H1 (cell line): ENCODE data around the gene SPSB3. TPM values are rescaled to one million over a fixed set of nuclear protein-coding genes. Genes with fewer than 3 reads are reported as not detected.

Experiments
- FOSL1 ChIP-seq: IDR thresholded peaks from 2 replicates; pipeline ENCODE4 v1.6.1; 2011; ENCODE audit warnings: mild to moderate bottlenecking, low read depth, low read length, moderate library complexity; ENCODE audit not compliant: insufficient read depth
- JUN ChIP-seq: IDR thresholded peaks from 2 replicates; pipeline ENCODE4 v1.6.1; 2011; ENCODE audit warnings: low read depth, mild to moderate bottlenecking, improper control_type of control experiment, low read length
- KDM4A ChIP-seq: IDR thresholded peaks from one replicate; pipeline ENCODE4 v1.7.1; 2012; ENCODE audit warnings: low read depth, mild to moderate bottlenecking, moderate library complexity, low read length, inconsistent platforms; ENCODE audit not compliant: severe bottlenecking
- MAFK ChIP-seq: IDR thresholded peaks from 2 replicates; pipeline ENCODE4 v1.6.1; 2012; ENCODE audit warnings: low read depth, mild to moderate bottlenecking, improper control_type of control experiment, low read length
- POLR2A ChIP-seq, 2 experiments: IDR thresholded peaks; 1 replicate in 1 of 2; 2 replicates in 1 of 2; pipeline ENCODE4 v1.6.1; 2011; ENCODE audit warnings: low read depth in 2 of 2, low read length in 2 of 2, mild to moderate bottlenecking in 2 of 2; ENCODE audit errors: control extremely low read depth in 1 of 2
- RAD21 ChIP-seq, 2 experiments: IDR thresholded peaks in 1 of 2; conservative IDR thresholded peaks in 1 of 2; 2 replicates each; pipeline ENCODE4 v1.6.1; 2011; ENCODE audit warnings: low read depth in 2 of 2, low read length in 2 of 2, improper control_type of control experiment in 1 of 2, inconsistent platforms in 1 of 2, mild to moderate bottlenecking in 1 of 2, moderate library complexity in 1 of 2
- RNF2 ChIP-seq: fragments of 200-900, 300-1000 bp; sonication (generic); IDR thresholded peaks from 2 replicates; pipeline ENCODE4 v1.7.1; 2016; ENCODE audit warnings: borderline replicate concordance, low read depth, mild to moderate bottlenecking, antibody characterized with exemption, low read length; ENCODE audit not compliant: poor library complexity, severe bottlenecking; ENCODE audit errors: missing control alignments
- SIX5 ChIP-seq: IDR thresholded peaks from 2 replicates; pipeline ENCODE4 v1.6.1; 2011; ENCODE audit warnings: mild to moderate bottlenecking, low read depth, low read length
- SP1 ChIP-seq: IDR thresholded peaks from 2 replicates; pipeline ENCODE4 v1.6.1; 2011; ENCODE audit warnings: low read depth, low read length
- SP2 ChIP-seq: IDR thresholded peaks from 2 replicates; pipeline ENCODE4 v1.6.1; 2012; ENCODE audit warnings: mild to moderate bottlenecking, low read length, inconsistent platforms
- TCF12 ChIP-seq: IDR thresholded peaks from 2 replicates; pipeline ENCODE4 v1.6.1; 2011; ENCODE audit warnings: low read depth, mild to moderate bottlenecking, low read length
- TEAD4 ChIP-seq: IDR thresholded peaks from 2 replicates; pipeline ENCODE4 v1.6.1; 2012; ENCODE audit warnings: low read depth, low read length, inconsistent platforms, mixed read lengths
- polyA plus RNA-seq, 7 experiments: library from polyadenylated mRNA; depleted of rRNA in 3 of 7; stranded (reverse) in 5 of 7; unstranded in 2 of 7; fragments of >200 nt in 5 of 7; fragments of 200-250 nt in 2 of 7; gene quantifications; 1 replicate in 5 of 7; 2 replicates in 1 of 7; 4 replicates in 1 of 7; pipeline versions ENCODE4 v1.2.1 to v1.2.3, GENCODE V29; 2011 to 2013; ENCODE audit warnings: missing spikeins in 2 of 7, mixed read lengths in 2 of 7
- total RNA-seq: library from RNA; stranded (reverse); fragmentation: NEBNext Ultra II Directional; extraction: Animal tissue kit (Norgen Biotek cat#: 25700); gene quantifications from 2 replicates; pipeline ENCODE4 v1.2.1, GENCODE V29; 2021
- TF ChIP-seq, protein P1 (sequence below), 3 experiments: IDR thresholded peaks; 1 replicate in 2 of 3; 2 replicates in 1 of 3; pipeline versions ENCODE4 v1.5.1 to v1.6.1; 2011; ENCODE audit warnings: low read length in 3 of 3, mild to moderate bottlenecking in 3 of 3, inconsistent platforms in 2 of 3, low read depth in 1 of 3, moderate library complexity in 1 of 3; ENCODE audit not compliant: insufficient read depth in 1 of 3; ENCODE audit errors: control extremely low read depth in 1 of 3
- TF ChIP-seq, protein P2 (sequence below): IDR thresholded peaks from 2 replicates; pipeline ENCODE4 v1.6.1; 2012; ENCODE audit warnings: inconsistent platforms

SPSB3 gene
- total and polyA plus RNA-seq, 2 of the 8 experiments (the other 6 are each of a cell fraction or from before 2014, with no cell fraction given), result 22.5 to 37.8 TPM

DNA sequence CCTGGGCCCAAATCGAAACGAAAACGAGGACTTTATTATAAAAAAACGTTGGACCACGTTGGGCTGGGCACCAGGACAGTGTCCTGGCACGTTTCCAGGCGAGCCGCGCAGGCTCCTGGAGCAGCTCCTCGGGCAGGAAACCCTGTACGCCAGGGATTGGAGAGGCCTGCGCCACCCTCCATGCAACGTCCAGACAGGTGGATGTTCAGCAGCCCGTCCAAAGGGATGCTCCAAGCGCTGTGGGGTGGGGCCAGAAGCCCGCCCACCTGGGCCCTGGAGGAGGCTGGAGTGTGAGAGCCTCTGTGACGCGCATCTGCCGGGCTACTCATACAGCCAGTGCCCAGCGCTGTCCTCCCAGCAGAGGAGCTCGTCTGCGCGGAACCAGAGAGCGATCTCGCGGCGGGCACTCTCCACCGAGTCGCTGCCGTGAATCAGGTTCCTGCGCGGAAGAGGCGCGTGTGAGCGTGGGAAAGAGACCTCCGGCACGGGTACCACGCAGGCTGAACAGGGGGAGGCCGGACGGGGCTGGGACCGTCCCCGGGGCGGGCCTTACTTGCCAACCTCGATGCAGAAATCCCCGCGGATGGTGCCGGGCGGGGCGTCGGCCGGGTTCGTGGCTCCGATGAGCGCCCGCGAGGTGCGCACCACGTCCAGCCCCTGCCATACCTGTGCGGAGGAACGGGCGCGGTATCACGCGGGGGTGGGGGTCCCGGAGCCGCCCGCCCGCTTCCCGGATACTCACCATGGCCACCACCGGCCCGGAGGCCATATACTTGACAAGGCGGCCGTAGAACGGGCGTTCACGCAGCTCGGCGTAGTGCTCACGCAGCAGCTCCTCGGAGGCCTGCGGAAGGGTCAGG lies 11.8 kb downstream of the SPSB3 start (continued):
- TF ChIP-seq, protein P1, sequence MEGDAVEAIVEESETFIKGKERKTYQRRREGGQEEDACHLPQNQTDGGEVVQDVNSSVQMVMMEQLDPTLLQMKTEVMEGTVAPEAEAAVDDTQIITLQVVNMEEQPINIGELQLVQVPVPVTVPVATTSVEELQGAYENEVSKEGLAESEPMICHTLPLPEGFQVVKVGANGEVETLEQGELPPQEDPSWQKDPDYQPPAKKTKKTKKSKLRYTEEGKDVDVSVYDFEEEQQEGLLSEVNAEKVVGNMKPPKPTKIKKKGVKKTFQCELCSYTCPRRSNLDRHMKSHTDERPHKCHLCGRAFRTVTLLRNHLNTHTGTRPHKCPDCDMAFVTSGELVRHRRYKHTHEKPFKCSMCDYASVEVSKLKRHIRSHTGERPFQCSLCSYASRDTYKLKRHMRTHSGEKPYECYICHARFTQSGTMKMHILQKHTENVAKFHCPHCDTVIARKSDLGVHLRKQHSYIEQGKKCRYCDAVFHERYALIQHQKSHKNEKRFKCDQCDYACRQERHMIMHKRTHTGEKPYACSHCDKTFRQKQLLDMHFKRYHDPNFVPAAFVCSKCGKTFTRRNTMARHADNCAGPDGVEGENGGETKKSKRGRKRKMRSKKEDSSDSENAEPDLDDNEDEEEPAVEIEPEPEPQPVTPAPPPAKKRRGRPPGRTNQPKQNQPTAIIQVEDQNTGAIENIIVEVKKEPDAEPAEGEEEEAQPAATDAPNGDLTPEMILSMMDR (IDR thresholded peaks at IDR 0.05; ENCODE audit: control extremely low read depth in 1 of 3, insufficient read depth in 1 of 3, low read depth in 1 of 3, low read length in 3 of 3), result no peak
- no peak for TF ChIP-seq SP1
- no peak for TF ChIP-seq MAFK
- TF ChIP-seq POLR2A (IDR thresholded peaks at IDR 0.05; ENCODE audit: control extremely low read depth in 1 of 2, low read depth in 2 of 2, low read length in 2 of 2), result peak in 1 of 2 experiments; percentile 65; a peak in 2 of 3 replicates
- TF ChIP-seq RNF2, result no peak
- TF ChIP-seq FOSL1, result no peak
- no peak for TF ChIP-seq SIX5
- TF ChIP-seq JUN, result no peak
- no peak for TF ChIP-seq SP2
- TF ChIP-seq TEAD4, result no peak
- no peak for TF ChIP-seq TCF12
- no peak for TF ChIP-seq KDM4A
- no peak for TF ChIP-seq RAD21 (IDR thresholded peaks at IDR 0.05 in 1 of 2, conservative IDR thresholded peaks at IDR 0.05 in 1 of 2; ENCODE audit: low read depth in 2 of 2, low read length in 2 of 2)
- TF ChIP-seq, protein P2, sequence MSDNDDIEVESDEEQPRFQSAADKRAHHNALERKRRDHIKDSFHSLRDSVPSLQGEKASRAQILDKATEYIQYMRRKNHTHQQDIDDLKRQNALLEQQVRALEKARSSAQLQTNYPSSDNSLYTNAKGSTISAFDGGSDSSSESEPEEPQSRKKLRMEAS, result 0 out of 2 replicates have a peak, but pooled peaks have one; percentile 6
- TF ChIP-seq, all 59 proteins: peak for 6
